ENCODE results near the gene MAGOH. TPM values are rescaled to one million over a fixed set of nuclear protein-coding genes. Genes with fewer than 3 reads are reported as not detected.
A peak's percentile ranks its signal among the peaks of the same experiment; 100 is the strongest.

MAGOH gene
- polyA plus RNA-seq, 1 donor from 2014 or later = 53.3 TPM

GRCh38 chr1:53220962-53221286, 17.4 kb downstream of the MAGOH start:
- Histone ChIP-seq H2AFZ (ENCODE audit: low read depth, low read length) (peak overlapping the region; percentile 77), H3K36me3 (ENCODE audit: insufficient read depth, low read length) (no peaks in the 10 kb centered on the region), H3K79me2 (replicated peaks; ENCODE audit: insufficient read depth, low read length) (peaks cover 8% of the 10 kb centered on the region), H3K4me2 (ENCODE audit: low read length) (peak overlapping the region; percentile 43), H3K9me2 (ENCODE audit: insufficient read depth, low read length) (no peaks in the 10 kb centered on the region), H3K4me3 (ENCODE audit: low read length) (peak overlapping the region; percentile 81), H4K20me1 (ENCODE audit: insufficient read depth) (no peaks in the 10 kb centered on the region), H3K9ac (ENCODE audit: low read length) (peak overlapping the region; percentile 95), H3K9me3 (ENCODE audit: low read length) (no peaks in the 10 kb centered on the region), H3K27ac (ENCODE audit: low read length) (peak overlapping the region; percentile 96), H3F3A (ENCODE audit: insufficient read depth, low read length, poor library complexity, severe bottlenecking) (no peaks in the 10 kb centered on the region), H3K27me3 (ENCODE audit: insufficient read depth, low read depth, low read length) (no peaks in the 10 kb centered on the region)
- TF ChIP-seq, protein P1, sequence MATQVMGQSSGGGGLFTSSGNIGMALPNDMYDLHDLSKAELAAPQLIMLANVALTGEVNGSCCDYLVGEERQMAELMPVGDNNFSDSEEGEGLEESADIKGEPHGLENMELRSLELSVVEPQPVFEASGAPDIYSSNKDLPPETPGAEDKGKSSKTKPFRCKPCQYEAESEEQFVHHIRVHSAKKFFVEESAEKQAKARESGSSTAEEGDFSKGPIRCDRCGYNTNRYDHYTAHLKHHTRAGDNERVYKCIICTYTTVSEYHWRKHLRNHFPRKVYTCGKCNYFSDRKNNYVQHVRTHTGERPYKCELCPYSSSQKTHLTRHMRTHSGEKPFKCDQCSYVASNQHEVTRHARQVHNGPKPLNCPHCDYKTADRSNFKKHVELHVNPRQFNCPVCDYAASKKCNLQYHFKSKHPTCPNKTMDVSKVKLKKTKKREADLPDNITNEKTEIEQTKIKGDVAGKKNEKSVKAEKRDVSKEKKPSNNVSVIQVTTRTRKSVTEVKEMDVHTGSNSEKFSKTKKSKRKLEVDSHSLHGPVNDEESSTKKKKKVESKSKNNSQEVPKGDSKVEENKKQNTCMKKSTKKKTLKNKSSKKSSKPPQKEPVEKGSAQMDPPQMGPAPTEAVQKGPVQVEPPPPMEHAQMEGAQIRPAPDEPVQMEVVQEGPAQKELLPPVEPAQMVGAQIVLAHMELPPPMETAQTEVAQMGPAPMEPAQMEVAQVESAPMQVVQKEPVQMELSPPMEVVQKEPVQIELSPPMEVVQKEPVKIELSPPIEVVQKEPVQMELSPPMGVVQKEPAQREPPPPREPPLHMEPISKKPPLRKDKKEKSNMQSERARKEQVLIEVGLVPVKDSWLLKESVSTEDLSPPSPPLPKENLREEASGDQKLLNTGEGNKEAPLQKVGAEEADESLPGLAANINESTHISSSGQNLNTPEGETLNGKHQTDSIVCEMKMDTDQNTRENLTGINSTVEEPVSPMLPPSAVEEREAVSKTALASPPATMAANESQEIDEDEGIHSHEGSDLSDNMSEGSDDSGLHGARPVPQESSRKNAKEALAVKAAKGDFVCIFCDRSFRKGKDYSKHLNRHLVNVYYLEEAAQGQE (IDR thresholded peaks at IDR 0.05; ENCODE audit: borderline replicate concordance) = no peak
- TF ChIP-seq RAD21 (conservative IDR thresholded peaks at IDR 0.05) (no peak), MXI1 (conservative IDR thresholded peaks at IDR 0.05; ENCODE audit: poor library complexity, severe bottlenecking) (no peak), EP300 (conservative IDR thresholded peaks at IDR 0.05; ENCODE audit: poor library complexity, severe bottlenecking) (no peak), EZH2 (IDR thresholded peaks at IDR 0.05; ENCODE audit: borderline replicate concordance, insufficient read depth, low read length, poor library complexity, severe bottlenecking) (no peak), POLR2AphosphoS5 (IDR thresholded peaks at IDR 0.05) (no peak), TAF1 (IDR thresholded peaks at IDR 0.05; ENCODE audit: low read depth) (no peak), SMC3 (conservative IDR thresholded peaks at IDR 0.05; ENCODE audit: poor library complexity) (no peak)
- TF ChIP-seq, protein P2, sequence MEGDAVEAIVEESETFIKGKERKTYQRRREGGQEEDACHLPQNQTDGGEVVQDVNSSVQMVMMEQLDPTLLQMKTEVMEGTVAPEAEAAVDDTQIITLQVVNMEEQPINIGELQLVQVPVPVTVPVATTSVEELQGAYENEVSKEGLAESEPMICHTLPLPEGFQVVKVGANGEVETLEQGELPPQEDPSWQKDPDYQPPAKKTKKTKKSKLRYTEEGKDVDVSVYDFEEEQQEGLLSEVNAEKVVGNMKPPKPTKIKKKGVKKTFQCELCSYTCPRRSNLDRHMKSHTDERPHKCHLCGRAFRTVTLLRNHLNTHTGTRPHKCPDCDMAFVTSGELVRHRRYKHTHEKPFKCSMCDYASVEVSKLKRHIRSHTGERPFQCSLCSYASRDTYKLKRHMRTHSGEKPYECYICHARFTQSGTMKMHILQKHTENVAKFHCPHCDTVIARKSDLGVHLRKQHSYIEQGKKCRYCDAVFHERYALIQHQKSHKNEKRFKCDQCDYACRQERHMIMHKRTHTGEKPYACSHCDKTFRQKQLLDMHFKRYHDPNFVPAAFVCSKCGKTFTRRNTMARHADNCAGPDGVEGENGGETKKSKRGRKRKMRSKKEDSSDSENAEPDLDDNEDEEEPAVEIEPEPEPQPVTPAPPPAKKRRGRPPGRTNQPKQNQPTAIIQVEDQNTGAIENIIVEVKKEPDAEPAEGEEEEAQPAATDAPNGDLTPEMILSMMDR (IDR thresholded peaks at IDR 0.05; ENCODE audit: poor library complexity, severe bottlenecking) = no peak

DNA sequence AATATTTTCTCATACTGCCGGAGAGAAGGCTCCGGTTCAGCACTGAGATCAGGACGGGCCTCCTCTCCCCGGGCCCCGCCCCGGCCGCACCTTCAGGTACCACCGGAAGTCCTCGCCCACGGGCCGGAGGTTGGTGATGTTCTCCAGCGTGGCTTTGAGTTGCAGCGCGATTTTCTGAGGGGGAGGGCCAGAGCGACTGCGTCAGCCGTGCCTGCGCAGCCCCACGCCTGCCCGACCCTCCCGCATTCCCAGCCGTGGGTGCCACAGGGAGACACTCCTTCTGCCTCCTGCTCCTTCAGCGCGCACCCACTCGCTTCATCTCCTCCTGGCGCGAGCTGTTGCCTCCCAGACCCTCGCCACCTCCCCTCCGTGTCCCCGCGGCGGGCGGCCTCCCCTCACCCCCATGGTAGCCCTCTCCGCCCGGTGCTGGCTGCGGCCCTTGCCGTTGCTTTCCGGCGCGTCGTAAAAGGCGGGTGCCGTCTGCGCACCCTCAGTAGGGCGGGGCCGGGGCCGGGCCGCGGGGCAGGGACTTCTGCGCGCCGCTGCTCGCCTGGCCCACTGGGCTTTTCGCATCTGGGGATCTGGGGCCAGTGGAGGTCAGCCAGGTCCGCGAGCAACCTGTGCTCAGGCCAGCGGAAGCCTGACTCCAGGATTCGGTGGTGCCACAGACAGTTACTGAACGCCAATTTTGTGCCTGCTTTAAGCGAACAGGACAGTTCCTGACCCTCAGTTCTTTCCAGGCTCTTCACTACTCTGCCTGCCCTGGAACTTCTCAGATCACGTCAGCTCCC, 18.0 kb downstream of the MAGOH start, which contains the start of gene CZIB:
TSS of gene CZIB (minus strand) at position 464 of the 791 bp plus-strand sequence. CDS start at position 405, 59 bp downstream.
- H3F3A ChIP-seq (ENCODE audit: insufficient read depth, low read length, poor library complexity, severe bottlenecking) = no peaks in the 10 kb centered on the region
- no peaks in the 10 kb centered on the region for H3K27me3 ChIP-seq (ENCODE audit: insufficient read depth, low read depth, low read length)
- H2AFZ ChIP-seq (ENCODE audit: low read depth, low read length) = peak within 1 kb of the TSS; percentile 77
- H3K4me2 ChIP-seq (ENCODE audit: low read length) = peak within 1 kb of the TSS; percentile 87
- peak within 1 kb of the TSS; percentile 95 for H3K9ac ChIP-seq (ENCODE audit: low read length)
- H3K36me3 ChIP-seq (ENCODE audit: insufficient read depth, low read length) = no peaks in the 10 kb centered on the region
- no peaks in the 10 kb centered on the region for H4K20me1 ChIP-seq (ENCODE audit: insufficient read depth)
- H3K27ac ChIP-seq (ENCODE audit: low read length) = peak within 1 kb of the TSS; percentile 96
- TF ChIP-seq RAD21 (conservative IDR thresholded peaks at IDR 0.05) (peak; percentile 38), POLR2AphosphoS5 (IDR thresholded peaks at IDR 0.05) (peak; percentile 98), SMC3 (conservative IDR thresholded peaks at IDR 0.05; ENCODE audit: poor library complexity) (peak; percentile 45), EP300 (conservative IDR thresholded peaks at IDR 0.05; ENCODE audit: poor library complexity, severe bottlenecking) (peak; percentile 63), EZH2 (IDR thresholded peaks at IDR 0.05; ENCODE audit: borderline replicate concordance, insufficient read depth, low read length, poor library complexity, severe bottlenecking) (no peak), MXI1 (conservative IDR thresholded peaks at IDR 0.05; ENCODE audit: poor library complexity, severe bottlenecking) (peak; percentile 94), TAF1 (IDR thresholded peaks at IDR 0.05; ENCODE audit: low read depth) (peak; percentile 60)
- TF ChIP-seq, protein P2 (IDR thresholded peaks at IDR 0.05; ENCODE audit: poor library complexity, severe bottlenecking) = no peak
- TF ChIP-seq, protein P1 (IDR thresholded peaks at IDR 0.05; ENCODE audit: borderline replicate concordance) = peak; percentile 62
- H3K9me2 ChIP-seq (ENCODE audit: insufficient read depth, low read length) = no peaks in the 10 kb centered on the region
- peak within 1 kb of the TSS; percentile 81 for H3K4me3 ChIP-seq (ENCODE audit: low read length)
- peaks cover 8% of the 10 kb centered on the region for H3K79me2 ChIP-seq (replicated peaks; ENCODE audit: insufficient read depth, low read length)
- no peaks in the 10 kb centered on the region for H3K9me3 ChIP-seq (ENCODE audit: low read length)
